GM21360 (cell line): Measurements from ENCODE around the gene SLC25A15.

ENCODE experiments used
- ATAC-seq: cut with Tn5 transposase; IDR thresholded peaks from one replicate; pipeline ENCODE4 v1.9.1; 2021; ENCODE audit warnings: mild to moderate bottlenecking, moderate library complexity; ENCODE audit not compliant: unreplicated experiment

Gene SLC25A15

GRCh38 chr13:40789275-40790153 lies at the start of gene SLC25A15:
SLC25A15 (plus strand) TSS chr13:40789611; CDS start chr13:40793227, 3,616 bp downstream.
- ATAC-seq: peak; percentile 82

GRCh38 chr13:40749327-40749726 lies 40.1 kb upstream of the SLC25A15 start:
- ATAC-seq: no peak

- ATAC-seq: no peak
Observed at GRCh38 chr13:40755082-40755700, 34.2 kb upstream of the SLC25A15 start.

GRCh38 chr13:40756042-40756441 lies 33.4 kb upstream of the SLC25A15 start:
- ATAC-seq: peak; percentile 61

GRCh38 chr13:40758811-40759210 lies 30.6 kb upstream of the SLC25A15 start:
- ATAC-seq: no peak

- no peak for ATAC-seq
Observed at GRCh38 chr13:40762849-40763248, 26.6 kb upstream of the SLC25A15 start.

- ATAC-seq: no peak
Observed at GRCh38 chr13:40764587-40765403, 24.6 kb upstream of the SLC25A15 start.

- ATAC-seq: no peak
Observed at GRCh38 chr13:40765602-40766001, 23.8 kb upstream of the SLC25A15 start.

GRCh38 chr13:40769970-40770369 lies 19.4 kb upstream of the SLC25A15 start:
- ATAC-seq: no peak

- no peak for ATAC-seq
Observed at GRCh38 chr13:40770609-40770933, 18.8 kb upstream of the SLC25A15 start.

- ATAC-seq: peak; percentile 89
Observed at GRCh38 chr13:40770934-40771618, 18.3 kb upstream of the SLC25A15 start, which contains the start of gene MRPS31. MRPS31 (minus strand) TSS chr13:40771190; CDS start chr13:40771136, 54 bp downstream.

GRCh38 chr13:40772765-40773473 lies 16.5 kb upstream of the SLC25A15 start:
- no peak for ATAC-seq

- ATAC-seq: no peak
Observed at GRCh38 chr13:40774672-40775071, 14.7 kb upstream of the SLC25A15 start.

GRCh38 chr13:40776232-40776631 lies 13.2 kb upstream of the SLC25A15 start:
- no peak for ATAC-seq

- ATAC-seq: peak; percentile 56
Observed at GRCh38 chr13:40776681-40777165, 12.7 kb upstream of the SLC25A15 start.

- ATAC-seq: peak; percentile 76
Observed at GRCh38 chr13:40777166-40777808, 12.1 kb upstream of the SLC25A15 start.

GRCh38 chr13:40777809-40778175 lies 11.6 kb upstream of the SLC25A15 start:
- no peak for ATAC-seq

GRCh38 chr13:40779049-40779448 lies 10.4 kb upstream of the SLC25A15 start:
- ATAC-seq: no peak

- ATAC-seq: no peak
Observed at GRCh38 chr13:40779796-40780285, 9.6 kb upstream of the SLC25A15 start.
